Erythroblast (primary cell): Measurements from ENCODE around the gene CHRNA5.

Source experiments
- DNase-seq, 2 experiments: peaks; one replicate each; lab custom pipeline; 2025; lab: John Stamatoyannopoulos, UW
- GATA1 ChIP-seq: IDR thresholded peaks from 2 replicates; pipeline ENCODE4 v1.6.1; 2011; ENCODE audit warnings: low read depth, mild to moderate bottlenecking, control low read depth, low read length, moderate library complexity
- POLR2A ChIP-seq: IDR thresholded peaks from 2 replicates; pipeline ENCODE4 v1.6.1; 2011; ENCODE audit warnings: mild to moderate bottlenecking, low read length

CHRNA5 gene

GRCh38 chr15:78620527-78621421, 55.5 kb downstream of the CHRNA5 start, which contains the start of gene CHRNA3:
CHRNA3 (minus strand) TSS chr15:78620996; CDS start chr15:78620794, 202 bp downstream.
- no peak for TF ChIP-seq GATA1
- TF ChIP-seq POLR2A: no peak
- no peak for DNase-seq

GRCh38 chr15:78621810-78622402, 56.6 kb downstream of the CHRNA5 start:
- no peak for TF ChIP-seq POLR2A
- TF ChIP-seq GATA1: no peak

GRCh38 chr15:78623786-78624497, 58.6 kb downstream of the CHRNA5 start:
- TF ChIP-seq GATA1: no peak
- TF ChIP-seq POLR2A: no peak
- no peak for DNase-seq

More at GRCh38 chr15:78621810-78622402, 56.6 kb downstream of the CHRNA5 start:
- DNase-seq: no peak

GRCh38 chr15:78624651-78625590, 59.6 kb downstream of the CHRNA5 start:
- no peak for DNase-seq
- TF ChIP-seq POLR2A: no peak
- no peak for TF ChIP-seq GATA1

GRCh38 chr15:78625606-78626280, 60.4 kb downstream of the CHRNA5 start:
- no peak for DNase-seq
- TF ChIP-seq POLR2A (no peak), GATA1 (no peak)

GRCh38 chr15:78626381-78626995, 61.2 kb downstream of the CHRNA5 start:
- DNase-seq: no peak
- TF ChIP-seq POLR2A (no peak), GATA1 (no peak)

- DNase-seq: no peak
These were observed 62.0 kb downstream of the CHRNA5 start for GRCh38 chr15:78627348-78627747.

GRCh38 chr15:78628227-78628626, 62.9 kb downstream of the CHRNA5 start:
- DNase-seq: no peak
- TF ChIP-seq POLR2A: no peak
- TF ChIP-seq GATA1: no peak

More at GRCh38 chr15:78627348-78627747, 62.0 kb downstream of the CHRNA5 start:
- no peak for TF ChIP-seq GATA1
- no peak for TF ChIP-seq POLR2A

GRCh38 chr15:78629031-78629715, 63.9 kb downstream of the CHRNA5 start:
- TF ChIP-seq GATA1 (no peak), POLR2A (no peak)
- DNase-seq: no peak

GRCh38 chr15:78629716-78630065, 64.4 kb downstream of the CHRNA5 start:
- no peak for DNase-seq
- no peak for TF ChIP-seq POLR2A
- no peak for TF ChIP-seq GATA1

GRCh38 chr15:78630886-78631633, 65.7 kb downstream of the CHRNA5 start:
- no peak for DNase-seq
- TF ChIP-seq POLR2A (no peak), GATA1 (no peak)
